Amygdala (tissue), 56 donors: ENCODE results near the gene PTPRN2.

Experiments used
- DNase-seq, 56 donors: peaks; one replicate each; lab custom pipeline; 2025; lab: John Stamatoyannopoulos, UW

Gene PTPRN2

GRCh38 chr7:157557263-157557662, 1030.4 kb downstream of the PTPRN2 start:
- DNase-seq = no peak

GRCh38 chr7:157556642-157556944, 1031.0 kb downstream of the PTPRN2 start:
- no peak for DNase-seq

GRCh38 chr7:157555944-157556641, 1031.5 kb downstream of the PTPRN2 start:
- no peak for DNase-seq

GRCh38 chr7:157555313-157555712, 1032.3 kb downstream of the PTPRN2 start:
- DNase-seq = no peak

GRCh38 chr7:157554393-157555238, 1033.0 kb downstream of the PTPRN2 start:
- no peak for DNase-seq

GRCh38 chr7:157553256-157553655, 1034.4 kb downstream of the PTPRN2 start:
- DNase-seq = no peak

GRCh38 chr7:157552295-157552993, 1035.2 kb downstream of the PTPRN2 start:
- DNase-seq = no peak

GRCh38 chr7:157551325-157552070, 1036.1 kb downstream of the PTPRN2 start:
- no peak for DNase-seq

GRCh38 chr7:157550300-157551275, 1037.0 kb downstream of the PTPRN2 start:
- no peak for DNase-seq

GRCh38 chr7:157549612-157550299, 1037.9 kb downstream of the PTPRN2 start:
- no peak for DNase-seq

GRCh38 chr7:157548691-157549303, 1038.8 kb downstream of the PTPRN2 start:
- no peak for DNase-seq

- DNase-seq = no peak
Measured at GRCh38 chr7:157547611-157548010, 1040.0 kb downstream of the PTPRN2 start.

GRCh38 chr7:157547102-157547501, 1040.5 kb downstream of the PTPRN2 start:
- DNase-seq = no peak

GRCh38 chr7:157545681-157546060, 1042.0 kb downstream of the PTPRN2 start:
- DNase-seq = no peak

- peak in 2 of 56 donors; percentile 58 to 69 for DNase-seq
Measured at GRCh38 chr7:157544980-157545680, 1042.5 kb downstream of the PTPRN2 start.

GRCh38 chr7:157544226-157544625, 1043.4 kb downstream of the PTPRN2 start:
- DNase-seq = no peak

GRCh38 chr7:157543791-157544190, 1043.8 kb downstream of the PTPRN2 start:
- no peak for DNase-seq

- DNase-seq = no peak
Measured at GRCh38 chr7:157543276-157543675, 1044.3 kb downstream of the PTPRN2 start.
